PC-9 (cell line): ENCODE data around the gene MST1R. TPM values are rescaled to one million over a fixed set of nuclear protein-coding genes. Genes with fewer than 3 reads are reported as not detected.

ENCODE experiments used
- BruUV-seq: library from RNA; stranded (reverse); fragments of 400-500 nt; replicated peaks from 2 replicates; lab custom pipeline; 2021; lab: Mats Ljungman, UMichigan
- CTCF ChIA-PET: fragments of 300-600 bp; sonication (Branson Sonifier 250); formaldehyde crosslinking; loops from one replicate; lab custom pipeline; 2022; ENCODE audit warnings: antibody characterized with exemption; lab: Charles Lee
- POLR2A ChIA-PET: fragments of 300-600 bp; sonication (Branson Sonifier 250); formaldehyde crosslinking; loops from one replicate; lab custom pipeline; 2022; ENCODE audit warnings: antibody characterized with exemption; ENCODE audit not compliant: unreplicated experiment; lab: Charles Lee
- DNase-seq, 2 experiments: peaks; one replicate each; pipeline versions ENCODE4 v3.0.0 to v3.0.0-alpha.2; 2015 to 2022; ENCODE audit warnings: mixed read lengths in 1 of 2
- H2AFZ ChIP-seq: fragments of 200-600 bp; sonication (generic); 2 replicates; pipeline ENCODE4 v1.8.1; 2017; ENCODE audit warnings: antibody characterized with exemption
- H3F3A ChIP-seq: fragments of 200-600 bp; sonication (generic); 2 replicates; pipeline ENCODE4 v1.8.1; 2017; ENCODE audit warnings: antibody characterized with exemption, mild to moderate bottlenecking, low read depth; ENCODE audit not compliant: insufficient read depth
- H3K27ac ChIP-seq: fragments of 200-600 bp; sonication (generic); 2 replicates; pipeline ENCODE4 v1.6.1; 2016; ENCODE audit warnings: mixed run types
- H3K27me3 ChIP-seq: fragments of 200-600 bp; sonication (generic); 2 replicates; pipeline ENCODE4 v1.6.1; 2016; ENCODE audit warnings: low read depth, mixed run types; ENCODE audit not compliant: insufficient read depth
- H3K36me3 ChIP-seq: fragments of 200-600 bp; sonication (generic); 2 replicates; pipeline ENCODE4 v1.6.1; 2016; ENCODE audit warnings: low read depth, mixed run types
- H3K4me1 ChIP-seq: fragments of 200-600 bp; sonication (generic); replicated peaks from 2 replicates; pipeline ENCODE4 v1.6.1; 2016; ENCODE audit warnings: mixed run types; ENCODE audit not compliant: insufficient read depth
- H3K4me2 ChIP-seq: fragments of 200-600 bp; sonication (generic); 2 replicates; pipeline ENCODE4 v1.6.1; 2017; ENCODE audit warnings: mixed run types
- H3K4me3 ChIP-seq: fragments of 200-600 bp; sonication (generic); 2 replicates; pipeline ENCODE4 v1.6.1; 2016; ENCODE audit warnings: mixed run types
- H3K79me2 ChIP-seq: fragments of 200-600 bp; sonication (generic); 2 replicates; pipeline ENCODE4 v1.6.1; 2017; ENCODE audit warnings: low read depth, mixed run types
- H3K9me2 ChIP-seq: fragments of 200-600 bp; sonication (generic); 2 replicates; pipeline ENCODE4 v1.8.1; 2017; ENCODE audit warnings: mild to moderate bottlenecking; ENCODE audit not compliant: insufficient read depth
- H3K9me3 ChIP-seq: fragments of 200-600 bp; sonication (generic); 2 replicates; pipeline ENCODE4 v1.8.1; 2016; ENCODE audit warnings: low read depth; ENCODE audit not compliant: insufficient read depth
- H4K20me1 ChIP-seq: fragments of 200-600 bp; sonication (generic); 2 replicates; pipeline ENCODE4 v1.8.1; 2017; ENCODE audit not compliant: insufficient read depth
- EZH2 ChIP-seq: fragments of 200-600 bp; sonication (generic); IDR thresholded peaks from 2 replicates; pipeline ENCODE4 v1.8.0; 2017; ENCODE audit warnings: antibody characterized with exemption, low read depth
- intact Hi-C: fragments of 100-400 bp; cut with micrococcal nuclease; formaldehyde crosslinking; loops from one replicate; pipeline ENCODE4 v1.10.0; 2022; ENCODE audit not compliant: unreplicated experiment
- total RNA-seq: library from RNA; stranded (reverse); gene quantifications from 2 replicates; pipeline ENCODE4 v1.2.3, GENCODE V29; 2021
- TF ChIP-seq, protein P1 (sequence below): fragments of 200-600 bp; sonication (generic); conservative IDR thresholded peaks from 2 replicates; pipeline ENCODE4 v1.6.1; 2017; ENCODE audit warnings: mixed run types, antibody characterized with exemption, mild to moderate bottlenecking, moderate library complexity

MST1R gene
- total RNA-seq, 1 experiment from 2014 or later, result 98.3 TPM

- ChIA-PET CTCF (no interaction called here), POLR2A (no interaction called here)
- Histone ChIP-seq H3K36me3 (no peaks in the 10 kb centered on the region), H3K27ac (no peak overlapping the region), H4K20me1 (no peaks in the 10 kb centered on the region), H2AFZ (no peak overlapping the region), H3K27me3 (peaks cover 40% of the 10 kb centered on the region), H3K4me3 (no peak overlapping the region), H3K79me2 (no peaks in the 10 kb centered on the region), H3K4me1 (no peaks in the 10 kb centered on the region), H3K9me3 (no peaks in the 10 kb centered on the region), H3F3A (no peaks in the 10 kb centered on the region), H3K4me2 (no peak overlapping the region), H3K9me2 (no peaks in the 10 kb centered on the region)
- DNase-seq, result no peak
- BruUV-seq, result no TSS peak
- intact Hi-C loops, result no loop called here
- TF ChIP-seq, protein P1, sequence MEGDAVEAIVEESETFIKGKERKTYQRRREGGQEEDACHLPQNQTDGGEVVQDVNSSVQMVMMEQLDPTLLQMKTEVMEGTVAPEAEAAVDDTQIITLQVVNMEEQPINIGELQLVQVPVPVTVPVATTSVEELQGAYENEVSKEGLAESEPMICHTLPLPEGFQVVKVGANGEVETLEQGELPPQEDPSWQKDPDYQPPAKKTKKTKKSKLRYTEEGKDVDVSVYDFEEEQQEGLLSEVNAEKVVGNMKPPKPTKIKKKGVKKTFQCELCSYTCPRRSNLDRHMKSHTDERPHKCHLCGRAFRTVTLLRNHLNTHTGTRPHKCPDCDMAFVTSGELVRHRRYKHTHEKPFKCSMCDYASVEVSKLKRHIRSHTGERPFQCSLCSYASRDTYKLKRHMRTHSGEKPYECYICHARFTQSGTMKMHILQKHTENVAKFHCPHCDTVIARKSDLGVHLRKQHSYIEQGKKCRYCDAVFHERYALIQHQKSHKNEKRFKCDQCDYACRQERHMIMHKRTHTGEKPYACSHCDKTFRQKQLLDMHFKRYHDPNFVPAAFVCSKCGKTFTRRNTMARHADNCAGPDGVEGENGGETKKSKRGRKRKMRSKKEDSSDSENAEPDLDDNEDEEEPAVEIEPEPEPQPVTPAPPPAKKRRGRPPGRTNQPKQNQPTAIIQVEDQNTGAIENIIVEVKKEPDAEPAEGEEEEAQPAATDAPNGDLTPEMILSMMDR, result no peak
- TF ChIP-seq EZH2, result no peak
Observed at GRCh38 chr3:49867400-49867799, 36.3 kb downstream of the MST1R start.

DNA sequence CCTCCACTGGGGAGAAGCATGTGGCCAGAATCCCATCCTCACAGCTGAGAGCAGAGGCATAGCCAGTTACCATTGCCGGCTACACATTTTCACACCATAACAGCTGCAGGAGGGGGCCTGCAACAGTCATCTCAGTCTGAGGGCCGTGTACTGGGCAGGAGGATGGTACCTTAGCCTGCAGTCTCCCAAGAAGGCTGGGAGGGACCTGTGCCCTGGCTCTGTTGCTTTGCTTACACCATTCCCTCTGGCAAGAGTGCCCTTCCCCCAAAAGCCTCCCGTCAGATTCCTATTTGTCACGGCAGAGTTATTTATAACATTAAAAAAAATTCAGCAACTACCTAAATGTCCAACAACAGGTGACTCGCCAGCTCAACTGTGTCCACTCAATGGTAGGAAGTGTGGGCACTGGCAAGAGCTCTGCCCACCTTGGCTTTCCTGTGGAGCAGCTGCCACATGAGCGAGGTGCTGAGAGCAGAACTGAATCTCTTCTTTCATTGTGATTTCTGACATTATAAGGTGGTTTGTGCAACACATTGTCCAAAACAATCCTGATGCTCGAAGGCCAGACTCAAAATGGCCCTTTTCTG lies 38.4 kb downstream of the MST1R start:
- Histone ChIP-seq H3F3A (no peaks in the 10 kb centered on the region), H3K4me2 (no peak overlapping the region), H3K4me1 (no peaks in the 10 kb centered on the region), H3K9me2 (no peaks in the 10 kb centered on the region), H3K27ac (no peak overlapping the region), H3K79me2 (no peaks in the 10 kb centered on the region), H4K20me1 (no peaks in the 10 kb centered on the region), H3K36me3 (no peaks in the 10 kb centered on the region), H3K9me3 (no peaks in the 10 kb centered on the region), H2AFZ (no peak overlapping the region), H3K4me3 (no peak overlapping the region), H3K27me3 (peaks cover 52% of the 10 kb centered on the region)
- ChIA-PET POLR2A (no interaction called here), CTCF (no interaction called here)
- BruUV-seq, result no TSS peak
- TF ChIP-seq, protein P1, result no peak
- TF ChIP-seq EZH2, result no peak
- intact Hi-C loops, result no loop called here
- no peak for DNase-seq

GRCh38 chr3:49864505-49864904 lies 39.2 kb downstream of the MST1R start:
- ChIA-PET CTCF (no interaction called here), POLR2A (interaction anchor here (0.6 kb wide), 1 partner anchor 300 kb away, joined by 3 read pairs; no protein-coding TSS in a partner anchor)
- H3K4me1 ChIP-seq, result no peaks in the 10 kb centered on the region
- no peak overlapping the region for H3K4me2 ChIP-seq
- no peak for TF ChIP-seq EZH2
- TF ChIP-seq, protein P1, result no peak
- H3K4me3 ChIP-seq, result no peak overlapping the region
- H3K9me2 ChIP-seq, result no peaks in the 10 kb centered on the region
- H3K79me2 ChIP-seq, result no peaks in the 10 kb centered on the region
- intact Hi-C loops, result no loop called here
- H2AFZ ChIP-seq, result no peak overlapping the region
- H3K9me3 ChIP-seq, result no peaks in the 10 kb centered on the region
- H3K27me3 ChIP-seq, result peaks cover 52% of the 10 kb centered on the region
- no peaks in the 10 kb centered on the region for H4K20me1 ChIP-seq
- H3K27ac ChIP-seq, result no peak overlapping the region
- no peaks in the 10 kb centered on the region for H3F3A ChIP-seq
- no TSS peak for BruUV-seq
- no peak for DNase-seq
- H3K36me3 ChIP-seq, result no peaks in the 10 kb centered on the region
